ENCODE data around the gene MYLK.
"Not testable (repeated sequence)": the region's sequence is repeated elsewhere in the genome, so short reads cannot be mapped to it uniquely, and the experiment has no call there.

Gene MYLK

GRCh38 chr3:123719061-123719756 lies 164.9 kb downstream of the MYLK start:
- not testable (repeated sequence) for H3K9me3 ChIP-seq (ENCODE audit: control insufficient read depth, insufficient read depth, low read length); H3K27me3 ChIP-seq (ENCODE audit: control insufficient read depth, insufficient read depth, low read length); H3K4me1 ChIP-seq (ENCODE audit: control insufficient read depth, insufficient read depth, low read length); H3K36me3 ChIP-seq (ENCODE audit: control insufficient read depth, insufficient read depth, low read length); H3K27ac ChIP-seq (ENCODE audit: low read length); H3K4me3 ChIP-seq (ENCODE audit: low read length)
- WGBS (ENCODE audit: insufficient coverage, insufficient read length) = no CpG with 5 or more reads among the region's 15 CpGs
- DNase-seq (ENCODE audit: low read depth, low spot score) = peak; percentile 68

DNA sequence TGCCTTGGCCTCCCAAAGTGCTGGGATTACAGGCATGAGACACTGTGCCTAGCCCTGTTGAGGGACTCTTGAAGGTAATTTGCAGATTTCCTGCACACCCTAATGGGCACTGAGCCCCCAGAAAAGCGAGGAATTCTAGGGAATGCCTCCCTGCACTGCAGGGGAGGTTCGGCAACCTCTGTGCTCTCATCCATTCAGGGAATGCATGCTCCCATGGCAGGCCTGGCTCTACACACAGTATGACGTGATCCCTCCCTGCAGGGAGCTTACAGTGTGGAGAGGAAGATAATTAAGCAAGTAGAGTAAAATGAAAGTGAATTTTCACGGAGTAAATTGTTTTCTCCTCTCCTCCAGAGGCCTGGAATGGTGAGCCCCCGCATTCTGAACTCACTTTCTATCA lies 166.0 kb downstream of the MYLK start:
- DNase-seq (ENCODE audit: low read depth, low spot score) = no peak
- no peak overlapping the region for H3K27ac ChIP-seq (ENCODE audit: low read length)
- no peaks in the 10 kb centered on the region for H3K9me3 ChIP-seq (ENCODE audit: control insufficient read depth, insufficient read depth, low read length)
- no CpG with 5 or more reads among the region's 5 CpGs for WGBS (ENCODE audit: insufficient coverage, insufficient read length)
- H3K36me3 ChIP-seq (ENCODE audit: control insufficient read depth, insufficient read depth, low read length) = no peaks in the 10 kb centered on the region
- no peaks in the 10 kb centered on the region for H3K4me1 ChIP-seq (ENCODE audit: control insufficient read depth, insufficient read depth, low read length)
- H3K27me3 ChIP-seq (ENCODE audit: control insufficient read depth, insufficient read depth, low read length) = no peaks in the 10 kb centered on the region
- no peak overlapping the region for H3K4me3 ChIP-seq (ENCODE audit: low read length)

GRCh38 chr3:123717451-123717850 lies 166.7 kb downstream of the MYLK start:
- H3K36me3 ChIP-seq (ENCODE audit: control insufficient read depth, insufficient read depth, low read length); H3K4me3 ChIP-seq (ENCODE audit: low read length); H3K9me3 ChIP-seq (ENCODE audit: control insufficient read depth, insufficient read depth, low read length); H3K4me1 ChIP-seq (ENCODE audit: control insufficient read depth, insufficient read depth, low read length); H3K27me3 ChIP-seq (ENCODE audit: control insufficient read depth, insufficient read depth, low read length); DNase-seq (ENCODE audit: low read depth, low spot score); H3K27ac ChIP-seq (ENCODE audit: low read length): not testable (repeated sequence)
- WGBS (ENCODE audit: insufficient coverage, insufficient read length) = no CpG with 5 or more reads among the region's 2 CpGs

- H3K9me3 ChIP-seq (ENCODE audit: control insufficient read depth, insufficient read depth, low read length) = no peaks in the 10 kb centered on the region
- no CpG with 5 or more reads among the region's 4 CpGs for WGBS (ENCODE audit: insufficient coverage, insufficient read length)
- H3K27me3 ChIP-seq (ENCODE audit: control insufficient read depth, insufficient read depth, low read length) = no peaks in the 10 kb centered on the region
- no peak for DNase-seq (ENCODE audit: low read depth, low spot score)
- peaks cover 1% of the 10 kb centered on the region; the same call in 1 of the 2 replicates for H3K4me1 ChIP-seq (ENCODE audit: control insufficient read depth, insufficient read depth, low read length)
- H3K4me3 ChIP-seq (ENCODE audit: low read length) = no peak overlapping the region
- H3K36me3 ChIP-seq (ENCODE audit: control insufficient read depth, insufficient read depth, low read length) = no peaks in the 10 kb centered on the region
- H3K27ac ChIP-seq (ENCODE audit: low read length) = no peak overlapping the region
Measured at GRCh38 chr3:123716411-123716810, 167.7 kb downstream of the MYLK start.

DNA sequence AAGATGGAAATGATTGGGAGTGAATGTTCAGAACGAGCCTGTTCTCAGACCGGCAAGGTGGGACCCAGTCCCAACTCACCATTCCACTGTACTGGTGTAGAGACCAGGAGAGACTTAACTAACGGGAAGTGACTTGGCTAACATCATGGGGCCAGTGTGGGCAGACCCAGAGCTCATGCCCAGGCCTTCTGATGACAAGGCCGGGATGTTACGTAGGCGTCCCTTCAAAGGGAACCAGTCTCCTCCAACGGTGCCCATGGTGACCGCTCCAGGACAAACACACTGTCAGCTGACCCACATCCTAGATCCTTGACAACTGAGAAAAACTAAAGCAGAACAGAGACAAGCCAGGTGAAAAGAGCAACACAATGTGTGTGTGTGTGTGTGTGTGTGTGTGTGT lies 170.9 kb downstream of the MYLK start:
- H3K27me3 ChIP-seq (ENCODE audit: control insufficient read depth, insufficient read depth, low read length) = no peaks in the 10 kb centered on the region
- H3K4me3 ChIP-seq (ENCODE audit: low read length) = no peak overlapping the region
- H3K4me1 ChIP-seq (ENCODE audit: control insufficient read depth, insufficient read depth, low read length) = peaks cover 1% of the 10 kb centered on the region; the same call in 1 of the 2 replicates
- no peak for DNase-seq (ENCODE audit: low read depth, low spot score)
- no peaks in the 10 kb centered on the region for H3K9me3 ChIP-seq (ENCODE audit: control insufficient read depth, insufficient read depth, low read length)
- H3K27ac ChIP-seq (ENCODE audit: low read length) = no peak overlapping the region
- WGBS (ENCODE audit: insufficient coverage, insufficient read length) = no CpG with 5 or more reads among the region's 8 CpGs
- no peaks in the 10 kb centered on the region for H3K36me3 ChIP-seq (ENCODE audit: control insufficient read depth, insufficient read depth, low read length)

GRCh38 chr3:123712077-123712860 lies 171.9 kb downstream of the MYLK start:
- H3K9me3 ChIP-seq (ENCODE audit: control insufficient read depth, insufficient read depth, low read length) = no peaks in the 10 kb centered on the region
- H3K36me3 ChIP-seq (ENCODE audit: control insufficient read depth, insufficient read depth, low read length) = no peaks in the 10 kb centered on the region
- peaks cover 1% of the 10 kb centered on the region; the same call in 1 of the 2 replicates for H3K4me1 ChIP-seq (ENCODE audit: control insufficient read depth, insufficient read depth, low read length)
- H3K4me3 ChIP-seq (ENCODE audit: low read length) = no peak overlapping the region
- H3K27ac ChIP-seq (ENCODE audit: low read length) = no peak overlapping the region
- WGBS (ENCODE audit: insufficient coverage, insufficient read length) = no CpG with 5 or more reads among the region's 14 CpGs
- no peaks in the 10 kb centered on the region for H3K27me3 ChIP-seq (ENCODE audit: control insufficient read depth, insufficient read depth, low read length)
- DNase-seq (ENCODE audit: low read depth, low spot score) = no peak

- DNase-seq (ENCODE audit: low read depth, low spot score) = no peak
- Histone ChIP-seq H3K4me1 (ENCODE audit: control insufficient read depth, insufficient read depth, low read length) (peaks cover 1% of the 10 kb centered on the region; the same call in 1 of the 2 replicates), H3K27me3 (ENCODE audit: control insufficient read depth, insufficient read depth, low read length) (no peaks in the 10 kb centered on the region), H3K27ac (ENCODE audit: low read length) (no peak overlapping the region), H3K9me3 (ENCODE audit: control insufficient read depth, insufficient read depth, low read length) (no peaks in the 10 kb centered on the region), H3K4me3 (ENCODE audit: low read length) (no peak overlapping the region), H3K36me3 (ENCODE audit: control insufficient read depth, insufficient read depth, low read length) (no peaks in the 10 kb centered on the region)
- no CpG with 5 or more reads among the region's 3 CpGs for WGBS (ENCODE audit: insufficient coverage, insufficient read length)
Measured at GRCh38 chr3:123711356-123711755, 172.8 kb downstream of the MYLK start.

GRCh38 chr3:123708531-123708930 lies 175.6 kb downstream of the MYLK start:
- peaks cover 1% of the 10 kb centered on the region; the same call in 1 of the 2 replicates for H3K4me1 ChIP-seq (ENCODE audit: control insufficient read depth, insufficient read depth, low read length)
- WGBS (ENCODE audit: insufficient coverage, insufficient read length) = no CpG with 5 or more reads among the region's 10 CpGs
- DNase-seq (ENCODE audit: low read depth, low spot score) = no peak
- no peaks in the 10 kb centered on the region for H3K27me3 ChIP-seq (ENCODE audit: control insufficient read depth, insufficient read depth, low read length)
- H3K36me3 ChIP-seq (ENCODE audit: control insufficient read depth, insufficient read depth, low read length) = no peaks in the 10 kb centered on the region
- H3K4me3 ChIP-seq (ENCODE audit: low read length) = no peak overlapping the region
- no peak overlapping the region for H3K27ac ChIP-seq (ENCODE audit: low read length)
- no peaks in the 10 kb centered on the region for H3K9me3 ChIP-seq (ENCODE audit: control insufficient read depth, insufficient read depth, low read length)

DNA sequence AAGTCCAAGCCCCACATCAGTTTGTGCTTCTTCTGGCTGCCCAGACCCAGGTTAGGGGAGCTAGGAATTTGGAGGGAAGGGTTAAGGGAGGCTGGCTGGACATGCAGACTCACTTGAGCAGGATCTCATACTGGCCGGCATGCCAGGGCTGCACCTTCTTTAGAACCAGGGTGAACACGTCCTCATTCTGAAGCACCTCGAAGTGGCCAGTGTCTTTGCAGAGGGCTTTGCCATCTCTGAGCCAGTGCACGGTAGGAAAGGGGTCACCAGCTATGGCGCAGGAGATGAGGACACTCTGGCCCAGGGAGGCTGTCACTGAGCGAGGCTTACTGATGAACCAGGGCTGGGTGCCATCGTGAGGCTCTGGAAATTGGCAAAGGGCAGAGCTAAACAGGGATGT lies 176.5 kb downstream of the MYLK start:
- H3K4me3 ChIP-seq (ENCODE audit: low read length); H3K27me3 ChIP-seq (ENCODE audit: control insufficient read depth, insufficient read depth, low read length); H3K27ac ChIP-seq (ENCODE audit: low read length); H3K4me1 ChIP-seq (ENCODE audit: control insufficient read depth, insufficient read depth, low read length); DNase-seq (ENCODE audit: low read depth, low spot score); H3K36me3 ChIP-seq (ENCODE audit: control insufficient read depth, insufficient read depth, low read length); H3K9me3 ChIP-seq (ENCODE audit: control insufficient read depth, insufficient read depth, low read length): not testable (repeated sequence)
- no CpG with 5 or more reads among the region's 7 CpGs for WGBS (ENCODE audit: insufficient coverage, insufficient read length)

GRCh38 chr3:123706871-123707270 lies 177.3 kb downstream of the MYLK start:
- whole genome bisulfite sequencing (ENCODE audit: insufficient coverage, insufficient read length) = no CpG with 5 or more reads among the region's 8 CpGs

More at GRCh38 chr3:123706871-123707270, 177.3 kb downstream of the MYLK start:
- Histone ChIP-seq H3K9me3 (ENCODE audit: control insufficient read depth, insufficient read depth, low read length) (no peaks in the 10 kb centered on the region), H3K4me3 (ENCODE audit: low read length) (no peak overlapping the region), H3K36me3 (ENCODE audit: control insufficient read depth, insufficient read depth, low read length) (no peaks in the 10 kb centered on the region), H3K4me1 (ENCODE audit: control insufficient read depth, insufficient read depth, low read length) (no peaks in the 10 kb centered on the region), H3K27me3 (ENCODE audit: control insufficient read depth, insufficient read depth, low read length) (no peaks in the 10 kb centered on the region), H3K27ac (ENCODE audit: low read length) (no peak overlapping the region)
- no peak for DNase-seq (ENCODE audit: low read depth, low spot score)

Data from iPS DF 6.9 (cell line).